Vagina (tissue), 2 donors: ENCODE results near the gene PPP3R1.

Experiments used
- CTCF ChIP-seq, 3 experiments: fragments of 450-650 bp in 2 of 3; fragments of 200-600 bp in 1 of 3; sonication (generic) in 1 of 3; IDR thresholded peaks; one replicate each; pipeline ENCODE4 v1.5.1; 2017 to 2019; ENCODE audit warnings: antibody characterized with exemption in 3 of 3, mild to moderate bottlenecking in 2 of 3, moderate library complexity in 2 of 3
- POLR2A ChIP-seq, 2 donors: fragments of 450-650 bp; IDR thresholded peaks; one replicate each; pipeline ENCODE4 v1.6.1; 2017; ENCODE audit warnings: antibody characterized with exemption in 2 of 2, mild to moderate bottlenecking in 2 of 2, moderate library complexity in 2 of 2
- POLR2AphosphoS5 ChIP-seq, 2 donors: sonication (generic); formaldehyde crosslinking; IDR thresholded peaks; one replicate each; pipeline ENCODE4 v1.9.0; 2017; ENCODE audit warnings: antibody characterized with exemption in 2 of 2, mild to moderate bottlenecking in 2 of 2, low read depth in 1 of 2; ENCODE audit not compliant: insufficient read depth in 1 of 2

- TF ChIP-seq CTCF (IDR thresholded peaks at IDR 0.05) (no peak), POLR2A (IDR thresholded peaks at IDR 0.05) (no peak), POLR2AphosphoS5 (IDR thresholded peaks at IDR 0.05; ENCODE audit: insufficient read depth in 1 of 2, low read depth in 1 of 2) (no peak)
Observed at GRCh38 chr2:68248806-68249205, 3.5 kb downstream of the PPP3R1 start.
